Measurements from ENCODE around the gene AHNAK.

- peak; percentile 40 for TF ChIP-seq EP300 (IDR thresholded peaks at IDR 0.05)
- TF ChIP-seq, protein P1, sequence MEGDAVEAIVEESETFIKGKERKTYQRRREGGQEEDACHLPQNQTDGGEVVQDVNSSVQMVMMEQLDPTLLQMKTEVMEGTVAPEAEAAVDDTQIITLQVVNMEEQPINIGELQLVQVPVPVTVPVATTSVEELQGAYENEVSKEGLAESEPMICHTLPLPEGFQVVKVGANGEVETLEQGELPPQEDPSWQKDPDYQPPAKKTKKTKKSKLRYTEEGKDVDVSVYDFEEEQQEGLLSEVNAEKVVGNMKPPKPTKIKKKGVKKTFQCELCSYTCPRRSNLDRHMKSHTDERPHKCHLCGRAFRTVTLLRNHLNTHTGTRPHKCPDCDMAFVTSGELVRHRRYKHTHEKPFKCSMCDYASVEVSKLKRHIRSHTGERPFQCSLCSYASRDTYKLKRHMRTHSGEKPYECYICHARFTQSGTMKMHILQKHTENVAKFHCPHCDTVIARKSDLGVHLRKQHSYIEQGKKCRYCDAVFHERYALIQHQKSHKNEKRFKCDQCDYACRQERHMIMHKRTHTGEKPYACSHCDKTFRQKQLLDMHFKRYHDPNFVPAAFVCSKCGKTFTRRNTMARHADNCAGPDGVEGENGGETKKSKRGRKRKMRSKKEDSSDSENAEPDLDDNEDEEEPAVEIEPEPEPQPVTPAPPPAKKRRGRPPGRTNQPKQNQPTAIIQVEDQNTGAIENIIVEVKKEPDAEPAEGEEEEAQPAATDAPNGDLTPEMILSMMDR (IDR thresholded peaks at IDR 0.05), result no peak
These were observed 145.8 kb downstream of the AHNAK start for GRCh38 chr11:62400760-62401159.

Data from stomach (tissue), 4 donors.